ENCODE data around the gene SYCE3.

Gene SYCE3

DNA sequence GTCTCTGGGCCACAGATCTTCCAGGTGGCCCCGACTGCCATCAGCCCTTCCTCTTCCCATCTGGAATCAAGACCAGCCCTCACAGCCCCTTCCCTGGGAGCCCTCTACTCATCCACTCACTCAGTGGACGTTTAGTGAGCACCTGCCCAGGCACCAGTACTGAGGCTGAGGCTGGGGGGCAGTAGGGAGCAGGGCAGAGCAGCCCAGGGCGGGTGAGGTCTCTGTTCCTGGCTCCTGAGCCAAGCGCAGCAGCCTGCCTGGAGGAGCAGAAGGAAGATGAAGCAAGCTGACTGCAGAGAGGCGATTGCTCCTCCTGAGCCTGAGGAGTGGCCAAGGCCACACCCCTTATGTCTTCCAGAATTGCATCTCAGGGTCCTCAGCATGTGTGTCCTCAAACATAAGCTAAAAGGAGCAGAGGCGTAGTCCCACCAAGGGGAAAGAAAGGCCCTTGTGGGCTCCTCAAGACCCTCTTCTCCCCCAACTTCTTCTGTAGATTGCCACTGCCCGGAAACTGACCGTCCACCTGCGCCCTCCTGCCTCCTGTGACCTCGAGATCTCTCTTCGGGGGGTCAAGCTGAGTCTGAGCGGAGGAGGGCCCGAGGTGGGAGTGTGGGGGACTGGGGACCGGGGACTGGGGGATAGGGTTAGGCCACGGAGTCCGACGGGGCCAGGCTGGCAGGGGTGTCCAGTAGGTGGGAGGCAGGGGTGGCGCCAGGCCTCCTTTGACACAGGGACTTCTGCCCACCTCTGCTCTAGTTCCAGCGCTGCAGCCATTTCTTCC is 43.6 kb upstream of the SYCE3 start:
- H3F3A ChIP-seq (ENCODE audit: control insufficient read depth, insufficient read depth) = 0 out of 2 replicates have a peak, but pooled peaks cover 6% of the 10 kb centered on the region
- H3K27ac ChIP-seq (ENCODE audit: low read depth, low read length) = no peak overlapping the region
- H3K36me3 ChIP-seq (ENCODE audit: control insufficient read depth, low read length) = no peaks in the 10 kb centered on the region
- no peak overlapping the region for H3K4me2 ChIP-seq (ENCODE audit: low read length)
- H3K79me2 ChIP-seq (ENCODE audit: control insufficient read depth, low read length) = no peaks in the 10 kb centered on the region
- peaks cover 7% of the 10 kb centered on the region for H3K4me1 ChIP-seq (ENCODE audit: control insufficient read depth, low read length)
- peaks cover 50% of the 10 kb centered on the region for H3K27me3 ChIP-seq (ENCODE audit: control insufficient read depth, low read length)
- H3K4me3 ChIP-seq (ENCODE audit: low read length) = no peak overlapping the region
- no peaks in the 10 kb centered on the region for H3K9me3 ChIP-seq (ENCODE audit: control insufficient read depth, insufficient read depth, low read length)
- no peaks in the 10 kb centered on the region for H3K9me2 ChIP-seq (replicated peaks; ENCODE audit: control insufficient read depth, low read length)
- TF ChIP-seq, protein P1, sequence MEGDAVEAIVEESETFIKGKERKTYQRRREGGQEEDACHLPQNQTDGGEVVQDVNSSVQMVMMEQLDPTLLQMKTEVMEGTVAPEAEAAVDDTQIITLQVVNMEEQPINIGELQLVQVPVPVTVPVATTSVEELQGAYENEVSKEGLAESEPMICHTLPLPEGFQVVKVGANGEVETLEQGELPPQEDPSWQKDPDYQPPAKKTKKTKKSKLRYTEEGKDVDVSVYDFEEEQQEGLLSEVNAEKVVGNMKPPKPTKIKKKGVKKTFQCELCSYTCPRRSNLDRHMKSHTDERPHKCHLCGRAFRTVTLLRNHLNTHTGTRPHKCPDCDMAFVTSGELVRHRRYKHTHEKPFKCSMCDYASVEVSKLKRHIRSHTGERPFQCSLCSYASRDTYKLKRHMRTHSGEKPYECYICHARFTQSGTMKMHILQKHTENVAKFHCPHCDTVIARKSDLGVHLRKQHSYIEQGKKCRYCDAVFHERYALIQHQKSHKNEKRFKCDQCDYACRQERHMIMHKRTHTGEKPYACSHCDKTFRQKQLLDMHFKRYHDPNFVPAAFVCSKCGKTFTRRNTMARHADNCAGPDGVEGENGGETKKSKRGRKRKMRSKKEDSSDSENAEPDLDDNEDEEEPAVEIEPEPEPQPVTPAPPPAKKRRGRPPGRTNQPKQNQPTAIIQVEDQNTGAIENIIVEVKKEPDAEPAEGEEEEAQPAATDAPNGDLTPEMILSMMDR (IDR thresholded peaks at IDR 0.05; ENCODE audit: low read depth, low read length, poor library complexity, severe bottlenecking) = peak; percentile 35
- TF ChIP-seq EZH2phosphoT487 (IDR thresholded peaks at IDR 0.05; ENCODE audit: borderline replicate concordance, low read length) = no peak
- H4K20me1 ChIP-seq (ENCODE audit: control insufficient read depth, insufficient read depth, low read depth, low read length) = no peaks in the 10 kb centered on the region

DNA sequence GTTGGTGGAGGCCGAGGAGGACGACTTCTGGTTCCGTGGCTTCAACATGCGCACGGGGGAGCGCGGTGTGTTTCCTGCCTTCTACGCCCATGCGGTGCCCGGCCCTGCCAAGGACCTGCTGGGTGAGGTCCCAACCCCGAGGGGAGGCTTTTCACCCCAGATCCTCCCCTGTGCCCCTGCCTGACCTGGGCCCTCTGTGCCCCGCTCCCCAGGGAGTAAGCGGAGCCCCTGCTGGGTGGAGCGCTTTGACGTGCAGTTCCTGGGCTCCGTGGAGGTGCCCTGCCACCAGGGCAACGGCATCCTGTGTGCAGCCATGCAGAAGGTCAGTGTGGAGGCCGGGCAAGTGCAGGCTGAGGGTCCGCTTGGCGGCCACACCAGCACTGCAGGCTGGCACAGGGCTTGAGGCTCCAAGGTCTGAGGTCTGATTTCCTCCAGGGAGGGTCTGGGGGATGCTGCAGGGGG is 42.9 kb upstream of the SYCE3 start:
- Histone ChIP-seq H3K4me2 (ENCODE audit: low read length) (no peak overlapping the region), H3K9me3 (ENCODE audit: control insufficient read depth, insufficient read depth, low read length) (no peaks in the 10 kb centered on the region), H3K27me3 (ENCODE audit: control insufficient read depth, low read length) (peaks cover 52% of the 10 kb centered on the region), H3K36me3 (ENCODE audit: control insufficient read depth, low read length) (no peaks in the 10 kb centered on the region), H3K9me2 (replicated peaks; ENCODE audit: control insufficient read depth, low read length) (no peaks in the 10 kb centered on the region), H3F3A (ENCODE audit: control insufficient read depth, insufficient read depth) (0 out of 2 replicates have a peak, but pooled peaks cover 6% of the 10 kb centered on the region), H3K27ac (ENCODE audit: low read depth, low read length) (no peak overlapping the region), H4K20me1 (ENCODE audit: control insufficient read depth, insufficient read depth, low read depth, low read length) (no peaks in the 10 kb centered on the region), H3K4me1 (ENCODE audit: control insufficient read depth, low read length) (peaks cover 7% of the 10 kb centered on the region), H3K4me3 (ENCODE audit: low read length) (no peak overlapping the region), H3K79me2 (ENCODE audit: control insufficient read depth, low read length) (no peaks in the 10 kb centered on the region)
- TF ChIP-seq, protein P1 (IDR thresholded peaks at IDR 0.05; ENCODE audit: low read depth, low read length, poor library complexity, severe bottlenecking) = no peak
- TF ChIP-seq EZH2phosphoT487 (IDR thresholded peaks at IDR 0.05; ENCODE audit: borderline replicate concordance, low read length) = no peak

DNA sequence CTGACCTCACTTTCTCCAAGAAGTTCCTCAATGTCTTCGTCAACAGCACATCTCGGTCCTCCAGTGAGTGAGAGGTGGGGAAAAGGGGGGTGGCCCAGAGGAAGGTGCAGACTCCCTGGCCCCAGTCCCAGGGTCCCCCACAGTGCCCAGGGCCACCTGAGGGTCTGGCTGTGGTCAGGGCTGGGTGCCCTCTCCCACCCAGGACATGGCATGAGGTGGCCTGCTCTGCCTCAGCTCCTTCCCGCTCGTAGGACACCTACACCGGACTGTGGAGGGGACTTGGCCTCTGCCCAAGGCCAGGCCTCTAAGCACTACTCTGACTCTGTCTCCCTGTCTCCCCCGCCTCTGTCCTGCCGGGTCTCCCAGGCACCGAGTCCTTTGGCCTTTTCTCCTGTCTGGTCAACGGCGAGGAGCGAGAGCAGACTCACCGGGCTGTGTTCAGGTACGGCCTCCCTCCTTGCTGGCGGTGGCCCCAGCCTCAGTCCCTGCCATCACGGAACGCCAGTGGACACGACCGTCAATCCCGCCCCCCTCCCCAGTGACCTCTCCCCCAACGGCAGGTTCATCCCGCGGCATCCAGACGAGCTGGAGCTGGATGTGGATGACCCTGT is 42.4 kb upstream of the SYCE3 start:
- Histone ChIP-seq H3K4me3 (ENCODE audit: low read length) (no peak overlapping the region), H3K27me3 (ENCODE audit: control insufficient read depth, low read length) (peaks cover 47% of the 10 kb centered on the region), H3F3A (ENCODE audit: control insufficient read depth, insufficient read depth) (0 out of 2 replicates have a peak, but pooled peaks cover 6% of the 10 kb centered on the region), H3K4me2 (ENCODE audit: low read length) (no peak overlapping the region), H4K20me1 (ENCODE audit: control insufficient read depth, insufficient read depth, low read depth, low read length) (no peaks in the 10 kb centered on the region), H3K79me2 (ENCODE audit: control insufficient read depth, low read length) (no peaks in the 10 kb centered on the region), H3K27ac (ENCODE audit: low read depth, low read length) (no peak overlapping the region), H3K9me3 (ENCODE audit: control insufficient read depth, insufficient read depth, low read length) (no peaks in the 10 kb centered on the region), H3K4me1 (ENCODE audit: control insufficient read depth, low read length) (peaks cover 7% of the 10 kb centered on the region), H3K36me3 (ENCODE audit: control insufficient read depth, low read length) (no peaks in the 10 kb centered on the region), H3K9me2 (replicated peaks; ENCODE audit: control insufficient read depth, low read length) (no peaks in the 10 kb centered on the region)
- TF ChIP-seq, protein P1 (IDR thresholded peaks at IDR 0.05; ENCODE audit: low read depth, low read length, poor library complexity, severe bottlenecking) = no peak
- TF ChIP-seq EZH2phosphoT487 (IDR thresholded peaks at IDR 0.05; ENCODE audit: borderline replicate concordance, low read length) = no peak

Data from DOHH2 (cell line).